GM18870 (cell line): ENCODE data around the gene CLEC4F.
A peak's percentile ranks its signal among the peaks of the same experiment; 100 is the strongest.

Source experiments
- ATAC-seq: cut with Tn5 transposase; IDR thresholded peaks from one replicate; pipeline ENCODE4 v1.9.1; 2021; ENCODE audit warnings: moderate library complexity; ENCODE audit not compliant: unreplicated experiment

Gene CLEC4F

GRCh38 chr2:70820499-70820898, at the start of gene CLEC4F:
TSS of gene CLEC4F (minus strand) at chr2:70820599. CDS start at chr2:70820523, 76 bp downstream.
- ATAC-seq, result no peak

DNA sequence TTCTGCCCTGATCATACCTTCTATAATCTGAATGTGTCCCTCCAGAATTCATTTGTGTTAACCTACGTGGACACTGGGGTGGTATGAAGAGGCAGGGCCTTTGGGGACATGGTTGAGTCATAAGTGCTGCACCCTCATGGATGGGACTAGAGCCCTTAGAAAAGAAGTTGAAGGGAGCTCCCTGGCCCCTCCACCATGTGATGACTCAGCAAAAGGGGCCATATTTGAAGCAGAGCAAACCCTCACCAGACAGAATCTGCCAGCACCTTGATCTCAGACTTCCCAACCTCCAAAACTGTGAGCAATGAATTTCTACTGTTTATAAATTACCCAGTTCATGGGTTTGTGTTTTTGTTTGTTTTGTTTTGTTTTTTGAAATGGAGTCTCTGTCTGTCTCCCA, 48.6 kb upstream of the CLEC4F start:
- ATAC-seq, result no peak

DNA sequence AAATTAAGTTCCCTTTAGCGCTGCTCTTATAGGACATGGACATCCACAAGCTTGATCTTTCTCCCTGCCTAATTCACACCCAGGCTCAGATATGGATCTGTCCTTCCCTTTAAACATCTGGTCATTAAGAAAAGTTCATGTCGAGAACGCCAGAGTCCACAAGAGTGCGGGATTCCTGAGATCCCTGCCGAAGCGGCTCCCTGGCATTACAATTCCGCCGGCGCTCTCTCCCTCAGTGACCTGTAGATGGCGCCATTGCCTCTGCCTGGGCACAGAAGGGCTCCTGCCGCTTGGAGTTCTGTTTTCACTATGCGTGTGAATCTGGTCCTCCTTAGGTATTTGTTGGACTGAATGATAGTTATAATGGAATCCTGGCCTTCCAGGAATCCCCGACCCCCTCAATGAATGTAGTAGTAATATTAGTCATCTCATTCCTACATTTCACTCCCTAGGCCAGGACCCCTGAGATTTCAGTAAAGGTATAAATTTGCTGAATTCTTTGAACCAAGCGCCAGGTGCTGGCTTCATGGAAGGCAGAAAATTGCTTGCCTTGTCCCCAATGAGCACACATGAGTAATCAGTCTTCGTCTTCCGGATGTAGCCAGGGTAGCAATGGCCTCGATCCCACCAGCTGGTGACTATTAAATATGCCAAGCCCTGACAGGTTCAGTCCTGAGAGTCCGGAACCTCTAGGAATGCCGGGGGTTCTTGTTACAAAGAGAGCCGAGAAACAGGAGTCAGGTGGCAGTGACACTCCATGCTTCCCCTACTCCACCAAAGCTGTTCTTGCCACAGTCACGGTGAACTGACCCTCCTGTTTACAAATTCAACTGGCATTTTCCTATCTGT, 41.6 kb upstream of the CLEC4F start:
- ATAC-seq, result no peak

GRCh38 chr2:70855667-70856066, 35.3 kb upstream of the CLEC4F start:
- no peak for ATAC-seq

- no peak for ATAC-seq
These were observed 34.0 kb upstream of the CLEC4F start for GRCh38 chr2:70854411-70854810.

GRCh38 chr2:70852824-70853223, 32.4 kb upstream of the CLEC4F start:
- no peak for ATAC-seq

DNA sequence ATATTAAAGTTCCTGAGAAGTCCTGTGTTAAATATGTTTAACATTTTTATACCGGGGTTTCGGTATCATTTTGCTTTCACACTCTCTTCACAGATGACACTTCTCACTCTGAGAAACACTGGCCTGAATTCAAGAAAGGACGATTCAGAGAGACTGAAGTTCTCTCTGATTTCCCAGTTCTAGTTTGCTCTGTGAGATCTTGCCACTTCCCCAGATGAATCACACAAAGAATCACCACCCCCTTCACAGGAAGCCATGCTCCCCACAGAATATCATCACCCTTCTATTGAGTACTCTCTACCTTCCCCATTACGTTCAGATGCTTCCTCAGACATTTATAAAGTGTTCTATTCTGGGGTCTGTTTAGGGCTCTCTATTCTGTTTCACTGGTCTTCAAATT, 31.3 kb upstream of the CLEC4F start:
- peak; percentile 61 for ATAC-seq

DNA sequence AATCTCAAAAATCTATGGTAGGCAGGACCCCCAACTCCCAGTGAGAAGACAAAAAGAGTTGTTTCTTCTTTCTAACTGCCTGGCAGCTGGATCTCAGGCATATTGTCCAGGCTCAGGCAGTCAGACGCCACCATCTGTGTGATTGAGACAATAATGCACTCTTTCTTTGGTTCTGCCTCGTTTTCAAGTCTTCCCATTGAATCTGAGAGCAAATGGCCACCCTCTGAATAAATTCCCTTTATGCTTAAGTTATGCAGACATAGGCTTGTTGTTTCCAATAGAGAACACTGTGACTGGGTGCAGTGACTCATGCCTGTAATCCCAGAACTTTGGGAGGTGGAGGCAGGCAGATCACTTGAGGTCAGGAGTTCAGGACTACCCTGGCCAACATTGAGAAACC, 30.5 kb upstream of the CLEC4F start:
- ATAC-seq, result no peak

- no peak for ATAC-seq
These were observed 22.0 kb upstream of the CLEC4F start for GRCh38 chr2:70842401-70842800.

GRCh38 chr2:70837980-70838925, 17.9 kb upstream of the CLEC4F start:
- ATAC-seq, result no peak

GRCh38 chr2:70835643-70836042, 15.2 kb upstream of the CLEC4F start, which contains the start of gene CD207:
TSS of gene CD207 (minus strand) at chr2:70835816. CDS start at chr2:70835776, 40 bp downstream.
- no peak for ATAC-seq

GRCh38 chr2:70834881-70835280, 14.5 kb upstream of the CLEC4F start:
- ATAC-seq, result no peak

DNA sequence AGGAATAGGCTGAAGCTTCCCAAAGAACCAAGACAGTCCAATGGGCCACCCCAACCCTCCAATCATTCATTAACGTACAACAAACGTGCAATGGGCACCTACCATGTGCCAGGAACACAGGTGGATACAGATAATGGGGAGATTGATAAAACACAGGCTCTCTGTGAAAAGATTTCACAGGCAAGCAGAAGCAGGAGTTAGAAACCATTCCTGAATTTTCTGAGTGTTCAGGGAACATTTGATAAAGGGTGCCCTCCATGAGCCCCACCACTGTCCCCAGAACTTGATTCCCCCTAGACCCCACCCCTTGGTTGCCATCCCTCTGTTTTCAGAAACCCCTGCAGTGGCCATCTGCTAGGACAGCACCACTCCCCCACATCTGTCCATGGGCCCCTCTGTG, 13.7 kb upstream of the CLEC4F start:
- no peak for ATAC-seq

DNA sequence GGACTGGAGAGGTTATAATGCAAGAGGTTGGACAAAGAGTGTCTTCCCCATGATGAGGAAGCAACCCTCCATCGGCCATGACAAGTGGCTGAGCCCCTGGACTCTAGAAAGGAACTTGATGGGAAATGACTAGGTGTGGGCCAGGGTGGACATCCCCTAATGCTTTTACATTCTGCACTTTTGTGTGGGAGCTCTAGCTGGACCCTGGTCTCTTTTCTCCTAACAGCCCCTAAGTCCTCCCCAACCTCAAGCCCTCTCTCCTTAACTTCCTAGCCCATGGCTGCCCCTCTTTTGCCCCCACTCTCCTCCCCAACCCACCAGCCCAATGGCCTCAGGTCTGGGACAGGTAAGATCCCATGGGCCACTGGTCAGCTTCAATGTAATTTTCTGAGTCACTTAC, 12.8 kb upstream of the CLEC4F start:
- no peak for ATAC-seq

DNA sequence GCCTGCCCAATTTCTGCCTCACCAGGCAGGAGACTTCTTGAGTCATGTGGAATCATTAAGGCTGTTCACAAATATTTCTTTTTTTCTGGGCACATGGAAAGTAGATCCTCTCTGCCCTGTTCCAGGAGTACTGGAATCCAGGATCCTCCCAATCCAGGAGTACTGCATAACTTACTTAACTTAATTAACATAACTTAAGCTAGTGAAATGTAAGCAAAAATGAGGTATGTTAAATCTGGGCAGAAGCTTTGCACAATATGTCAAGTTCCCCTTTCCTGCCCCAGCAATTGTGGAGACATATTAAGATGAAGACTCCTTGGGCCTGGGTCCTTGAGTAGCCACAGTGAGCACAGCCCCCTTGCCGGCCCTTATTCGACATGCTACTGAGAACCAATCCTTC, 12.0 kb upstream of the CLEC4F start:
- no peak for ATAC-seq

DNA sequence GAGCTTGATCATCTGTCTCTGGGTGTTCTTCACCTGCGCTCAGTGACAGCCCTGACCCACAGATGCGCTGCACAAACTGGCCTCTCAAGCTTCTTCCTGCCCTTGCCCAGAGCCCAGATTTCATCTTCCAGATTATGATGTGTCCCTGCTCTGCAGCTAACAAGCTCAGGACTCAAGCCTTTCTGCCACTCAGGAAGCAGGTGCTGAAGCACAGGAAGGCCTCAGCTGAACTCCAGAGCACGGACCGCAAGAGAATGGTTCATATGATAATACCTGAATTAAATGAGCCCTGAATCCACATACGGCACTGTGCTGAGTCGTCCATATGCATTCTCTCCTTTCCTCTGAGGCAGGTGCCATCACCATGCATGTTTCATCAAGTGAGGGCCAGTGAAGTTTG, 11.5 kb upstream of the CLEC4F start:
- ATAC-seq, result no peak

DNA sequence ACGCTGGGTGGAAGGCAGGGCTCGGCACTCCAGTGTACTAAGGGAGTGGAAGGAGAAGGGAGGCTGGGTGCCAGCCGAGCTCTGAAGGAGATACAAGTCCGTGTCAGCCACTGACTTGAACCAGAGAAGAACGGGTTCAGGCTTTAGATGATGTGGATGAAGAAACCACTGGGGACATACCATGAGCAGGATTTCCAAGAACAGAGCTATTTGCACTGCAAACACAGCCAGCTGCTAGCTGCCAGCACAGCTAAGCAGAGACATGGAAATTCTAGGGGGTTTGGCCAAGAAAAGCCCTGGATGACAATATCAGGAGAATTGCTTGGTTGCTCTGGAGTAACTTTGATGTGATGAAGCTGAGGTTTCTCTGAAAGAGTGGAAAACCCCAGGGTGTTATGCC, 10.0 kb upstream of the CLEC4F start:
- ATAC-seq, result no peak

GRCh38 chr2:70829916-70830315, 9.5 kb upstream of the CLEC4F start:
- ATAC-seq, result no peak

DNA sequence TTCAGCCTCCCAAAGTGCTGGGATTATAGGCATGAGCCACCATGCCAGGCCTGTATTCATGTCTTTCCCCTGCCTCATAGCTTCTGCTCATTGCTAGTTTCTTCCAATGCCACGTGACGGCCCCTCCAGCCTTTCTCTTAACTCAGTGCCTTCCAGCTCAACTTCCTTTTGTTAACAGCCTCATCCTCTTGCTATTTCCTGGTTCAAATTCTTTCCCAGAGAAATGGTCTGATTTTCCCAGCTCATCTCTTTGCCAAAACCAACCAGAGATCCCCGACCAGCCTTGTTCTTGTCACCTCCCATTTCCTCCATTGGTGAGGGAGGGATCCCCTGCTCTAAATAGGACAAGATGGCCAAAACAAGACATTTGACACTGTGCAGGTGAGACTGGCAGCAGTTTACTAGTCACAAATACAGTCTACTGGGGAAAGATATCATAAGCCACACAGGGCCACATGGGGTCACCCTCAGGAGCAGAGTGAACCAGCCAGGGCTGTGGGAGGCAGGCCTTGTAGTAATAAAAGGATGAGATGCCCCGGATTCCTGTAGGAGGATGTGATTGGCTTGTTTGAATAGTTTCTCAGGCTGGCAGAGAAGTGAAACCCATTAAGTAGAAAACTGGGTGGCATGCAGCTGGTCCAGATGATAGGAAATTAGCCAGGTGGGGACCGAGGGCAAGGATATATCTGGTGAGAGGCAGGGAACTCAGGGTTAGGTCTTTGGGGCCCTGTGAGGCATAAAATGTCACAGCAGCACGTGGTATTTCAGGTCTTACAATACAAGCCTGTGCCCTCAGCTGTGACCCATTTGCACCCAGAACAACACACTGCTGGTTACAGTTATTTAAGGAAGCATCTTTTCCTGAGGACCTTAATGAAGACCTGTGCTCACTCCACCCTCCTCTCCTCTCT, 8.8 kb upstream of the CLEC4F start:
- no peak for ATAC-seq

GRCh38 chr2:70828115-70828514, 7.7 kb upstream of the CLEC4F start:
- ATAC-seq, result no peak

DNA sequence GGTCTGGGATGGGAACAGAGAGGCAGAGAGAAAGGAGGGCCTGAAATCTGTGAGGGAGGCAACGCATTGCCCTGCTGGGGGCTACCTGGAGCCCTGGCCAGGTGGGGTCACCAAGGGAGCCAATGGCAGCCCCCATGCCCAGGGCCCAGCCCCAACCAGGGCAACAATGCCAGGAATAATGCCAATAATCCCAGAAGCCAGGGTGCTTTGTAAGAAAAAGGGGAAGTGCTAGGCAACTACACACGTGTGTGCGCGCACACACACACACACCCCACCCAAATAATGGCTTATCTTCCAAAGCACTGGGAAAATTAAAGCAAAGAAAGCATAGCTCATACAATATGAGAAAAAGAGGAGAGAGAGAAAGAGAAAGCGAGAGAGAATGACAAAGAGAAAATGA, 7.0 kb upstream of the CLEC4F start:
- no peak for ATAC-seq
